ENCODE data around the gene RUNX1. TPM values are rescaled to one million over a fixed set of nuclear protein-coding genes. Genes with fewer than 3 reads are reported as not detected.
A peak's percentile ranks its signal among the peaks of the same experiment; 100 is the strongest.

RUNX1 gene
- total RNA-seq, 1 experiment from 2014 or later: 86.2 TPM

DNA sequence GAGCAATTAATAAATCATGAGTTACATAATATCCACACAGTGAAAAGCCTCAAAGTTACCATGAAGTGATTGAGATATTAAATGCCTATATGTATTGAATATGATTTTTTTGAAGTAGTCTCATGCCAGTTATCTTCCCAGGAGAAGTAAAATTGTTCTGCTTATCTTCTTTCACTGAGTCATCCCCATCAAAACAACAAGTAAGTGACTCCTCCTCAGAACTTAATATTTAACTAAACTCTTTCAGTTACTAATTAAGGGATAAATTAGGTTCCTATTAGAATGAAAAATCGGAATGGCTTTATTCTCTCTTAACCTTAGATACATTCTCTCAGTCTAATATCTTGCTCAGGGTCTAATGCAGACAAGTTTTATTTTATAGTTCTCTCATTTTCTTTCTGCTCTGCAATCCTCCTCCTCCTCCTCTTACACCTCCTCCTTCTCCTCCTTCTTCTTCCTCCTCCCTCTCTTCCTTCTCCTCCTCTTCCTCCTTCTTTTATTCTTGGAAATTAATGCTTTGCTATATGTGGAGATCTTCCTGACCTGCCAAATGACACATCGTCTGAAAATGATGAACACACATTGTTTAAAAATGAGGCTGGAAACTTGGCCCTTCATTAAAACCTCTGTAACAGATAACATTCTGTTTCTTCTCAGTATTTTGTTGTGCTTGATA is 110.9 kb downstream of the RUNX1 start:
- ChIA-PET CTCF (no interaction called here), POLR2A (interaction anchor here (0.7 kb wide), 1 partner anchor 59 kb away, joined by 3 read pairs; no protein-coding TSS in a partner anchor)
- no peak overlapping the region for H3K4me3 Mint-ChIP-seq (ENCODE audit: unreplicated experiment)
- DNase-seq (ENCODE audit: unreplicated experiment): no peak
- TF ChIP-seq, protein P1, sequence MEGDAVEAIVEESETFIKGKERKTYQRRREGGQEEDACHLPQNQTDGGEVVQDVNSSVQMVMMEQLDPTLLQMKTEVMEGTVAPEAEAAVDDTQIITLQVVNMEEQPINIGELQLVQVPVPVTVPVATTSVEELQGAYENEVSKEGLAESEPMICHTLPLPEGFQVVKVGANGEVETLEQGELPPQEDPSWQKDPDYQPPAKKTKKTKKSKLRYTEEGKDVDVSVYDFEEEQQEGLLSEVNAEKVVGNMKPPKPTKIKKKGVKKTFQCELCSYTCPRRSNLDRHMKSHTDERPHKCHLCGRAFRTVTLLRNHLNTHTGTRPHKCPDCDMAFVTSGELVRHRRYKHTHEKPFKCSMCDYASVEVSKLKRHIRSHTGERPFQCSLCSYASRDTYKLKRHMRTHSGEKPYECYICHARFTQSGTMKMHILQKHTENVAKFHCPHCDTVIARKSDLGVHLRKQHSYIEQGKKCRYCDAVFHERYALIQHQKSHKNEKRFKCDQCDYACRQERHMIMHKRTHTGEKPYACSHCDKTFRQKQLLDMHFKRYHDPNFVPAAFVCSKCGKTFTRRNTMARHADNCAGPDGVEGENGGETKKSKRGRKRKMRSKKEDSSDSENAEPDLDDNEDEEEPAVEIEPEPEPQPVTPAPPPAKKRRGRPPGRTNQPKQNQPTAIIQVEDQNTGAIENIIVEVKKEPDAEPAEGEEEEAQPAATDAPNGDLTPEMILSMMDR (IDR thresholded peaks at IDR 0.05; ENCODE audit: unreplicated experiment): no peak
- peaks cover 29% of the 10 kb centered on the region for H3K4me1 Mint-ChIP-seq (ENCODE audit: insufficient read depth, unreplicated experiment)
- no TSS peak for BruUV-seq (replicated peaks)
- H3K9me3 Mint-ChIP-seq (ENCODE audit: unreplicated experiment): no peaks in the 10 kb centered on the region
- peak overlapping the region; percentile 58 for H3K27ac Mint-ChIP-seq (ENCODE audit: low read depth, unreplicated experiment)
- no peaks in the 10 kb centered on the region for H3K36me3 Mint-ChIP-seq (ENCODE audit: insufficient read depth, unreplicated experiment)
- intact Hi-C loops (cut with micrococcal nuclease): no loop called here
- H3K27me3 Mint-ChIP-seq (ENCODE audit: insufficient read depth, unreplicated experiment): no peaks in the 10 kb centered on the region

DNA sequence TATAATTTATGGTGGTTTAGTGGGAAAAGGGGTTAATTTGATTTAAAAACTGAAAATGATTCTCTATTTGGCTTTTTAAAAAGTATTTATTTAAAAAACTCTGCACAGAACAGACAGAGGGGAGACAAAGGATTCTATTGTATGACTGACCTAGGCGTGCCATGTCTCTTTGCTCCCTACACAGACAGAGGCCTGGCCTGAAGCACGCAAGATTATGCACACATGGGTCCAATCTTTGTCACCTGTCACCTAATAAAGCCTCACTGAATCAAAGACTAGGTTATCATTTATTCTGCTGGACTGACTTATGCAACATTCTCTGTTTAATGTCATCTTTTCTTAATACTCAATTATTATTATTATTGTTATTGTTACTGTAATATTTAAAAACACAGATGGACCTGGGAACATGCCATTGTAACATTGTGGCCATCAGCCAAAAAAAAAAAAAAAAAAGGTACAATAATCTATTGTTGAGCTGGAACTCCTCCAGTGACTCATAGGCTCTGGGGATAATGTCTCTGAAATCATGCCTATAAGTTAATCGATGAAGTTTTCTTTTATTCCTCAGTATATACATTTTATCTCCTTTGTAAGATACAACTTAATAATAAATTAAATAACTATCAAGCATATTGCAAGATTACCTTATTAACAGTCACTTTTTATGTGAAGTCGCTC is 112.1 kb downstream of the RUNX1 start:
- Mint-ChIP-seq H3K27me3 (ENCODE audit: insufficient read depth, unreplicated experiment) (no peaks in the 10 kb centered on the region), H3K4me1 (ENCODE audit: insufficient read depth, unreplicated experiment) (peaks cover 29% of the 10 kb centered on the region), H3K27ac (ENCODE audit: low read depth, unreplicated experiment) (no peak overlapping the region), H3K36me3 (ENCODE audit: insufficient read depth, unreplicated experiment) (no peaks in the 10 kb centered on the region), H3K9me3 (ENCODE audit: unreplicated experiment) (no peaks in the 10 kb centered on the region), H3K4me3 (ENCODE audit: unreplicated experiment) (no peak overlapping the region)
- peak; percentile 35 for DNase-seq (ENCODE audit: unreplicated experiment)
- intact Hi-C loops (cut with micrococcal nuclease): no loop called here
- TF ChIP-seq, protein P1 (IDR thresholded peaks at IDR 0.05; ENCODE audit: unreplicated experiment): no peak
- POLR2A ChIA-PET: interaction anchor here (0.6 to 0.7 kb wide), 2 partner anchors 36 to 58 kb away, joined by 3 to 5 read pairs; no protein-coding TSS in a partner anchor
- BruUV-seq (replicated peaks): no TSS peak
- CTCF ChIA-PET: no interaction called here

DNA sequence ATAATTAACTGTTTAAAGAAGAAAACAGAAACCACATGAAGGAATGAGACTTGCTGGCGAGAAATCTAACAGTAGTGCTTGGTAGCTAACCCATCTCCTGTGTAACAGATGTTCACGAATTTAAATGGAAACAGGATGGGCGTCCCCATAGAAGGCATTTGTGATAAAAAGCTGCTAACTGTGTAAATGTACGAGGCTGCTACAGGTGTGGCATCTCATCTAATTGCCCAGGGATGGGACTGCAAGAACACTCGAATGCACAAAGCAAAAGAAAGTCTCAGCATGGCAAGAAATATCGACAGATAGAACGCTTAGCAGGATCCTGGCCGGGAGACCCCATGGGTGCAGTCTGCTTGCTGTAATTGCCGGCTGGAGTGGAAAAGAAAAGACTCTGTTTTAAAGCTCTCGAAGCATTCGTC is 112.7 kb downstream of the RUNX1 start:
- Mint-ChIP-seq H3K27ac (ENCODE audit: low read depth, unreplicated experiment) (no peak overlapping the region), H3K4me3 (ENCODE audit: unreplicated experiment) (no peak overlapping the region), H3K27me3 (ENCODE audit: insufficient read depth, unreplicated experiment) (no peaks in the 10 kb centered on the region), H3K4me1 (ENCODE audit: insufficient read depth, unreplicated experiment) (peaks cover 34% of the 10 kb centered on the region), H3K36me3 (ENCODE audit: insufficient read depth, unreplicated experiment) (no peaks in the 10 kb centered on the region), H3K9me3 (ENCODE audit: unreplicated experiment) (no peaks in the 10 kb centered on the region)
- POLR2A ChIA-PET: interaction anchor here (0.7 kb wide), 1 partner anchor 73 kb away, joined by 5 read pairs; no protein-coding TSS in a partner anchor
- no peak for DNase-seq (ENCODE audit: unreplicated experiment)
- intact Hi-C loops (cut with micrococcal nuclease): no loop called here
- no TSS peak for BruUV-seq (replicated peaks)
- TF ChIP-seq, protein P1 (IDR thresholded peaks at IDR 0.05; ENCODE audit: unreplicated experiment): no peak
- CTCF ChIA-PET: interaction anchor here (0.7 to 1.4 kb wide), 3 partner anchors 22 to 111 kb away, joined by 3 to 7 read pairs (median 5); no protein-coding TSS in a partner anchor

DNA sequence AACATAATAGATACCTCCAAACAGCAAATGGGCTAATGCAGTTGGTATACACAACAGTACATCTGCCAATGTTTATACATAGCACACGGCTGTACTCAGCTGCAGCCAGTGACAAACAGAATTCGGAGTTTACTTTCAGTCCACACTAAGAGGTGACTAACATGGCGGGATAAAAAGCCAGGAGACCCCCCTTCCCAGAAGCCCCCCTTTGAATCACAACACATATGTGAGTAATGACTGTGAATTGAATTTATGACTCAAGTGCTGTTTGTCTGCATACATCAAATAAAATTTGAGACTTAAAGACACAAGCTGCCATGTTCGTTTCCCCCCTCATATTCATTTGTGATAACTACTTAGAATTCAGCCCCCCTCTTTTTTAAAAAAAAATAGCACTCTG is 113.2 kb downstream of the RUNX1 start:
- no peaks in the 10 kb centered on the region for H3K36me3 Mint-ChIP-seq (ENCODE audit: insufficient read depth, unreplicated experiment)
- no peak overlapping the region for H3K4me3 Mint-ChIP-seq (ENCODE audit: unreplicated experiment)
- ChIA-PET POLR2A (interaction anchor here (0.6 to 1.3 kb wide), 5 partner anchors 19 to 367 kb away, joined by 3 to 5 read pairs (median 5); no protein-coding TSS in a partner anchor), CTCF (interaction anchor here (0.7 to 1.4 kb wide), 4 partner anchors 22 to 112 kb away, joined by 3 to 7 read pairs (median 4); no protein-coding TSS in a partner anchor)
- intact Hi-C loops (cut with micrococcal nuclease): no loop called here
- DNase-seq (ENCODE audit: unreplicated experiment): no peak
- BruUV-seq (replicated peaks): no TSS peak
- peak overlapping the region; percentile 25 for H3K27ac Mint-ChIP-seq (ENCODE audit: low read depth, unreplicated experiment)
- no peaks in the 10 kb centered on the region for H3K27me3 Mint-ChIP-seq (ENCODE audit: insufficient read depth, unreplicated experiment)
- H3K9me3 Mint-ChIP-seq (ENCODE audit: unreplicated experiment): no peaks in the 10 kb centered on the region
- H3K4me1 Mint-ChIP-seq (ENCODE audit: insufficient read depth, unreplicated experiment): peaks cover 35% of the 10 kb centered on the region
- TF ChIP-seq, protein P1 (IDR thresholded peaks at IDR 0.05; ENCODE audit: unreplicated experiment): no peak
